ENCODE data around the gene SGCD. TPM values are rescaled to one million over a fixed set of nuclear protein-coding genes. Genes with fewer than 3 reads are reported as not detected.

SGCD gene
- total RNA-seq, 3 donors from 2014 or later, result 0.03 TPM; not detected in 2

GRCh38 chr5:156434471-156434870 lies 107.5 kb downstream of the SGCD start:
- H3K9me3 Mint-ChIP-seq, result no peaks in the 10 kb centered on the region
- H3K36me3 Mint-ChIP-seq (ENCODE audit: insufficient read depth), result no peaks in the 10 kb centered on the region
- no peak for DNase-seq
- H3K27me3 Mint-ChIP-seq (ENCODE audit: low read depth), result peaks cover 15% of the 10 kb centered on the region
- no peak overlapping the region for H3K4me3 Mint-ChIP-seq
- H3K4me1 Mint-ChIP-seq (ENCODE audit: low read depth), result no peaks in the 10 kb centered on the region
- no peak for ATAC-seq

DNA sequence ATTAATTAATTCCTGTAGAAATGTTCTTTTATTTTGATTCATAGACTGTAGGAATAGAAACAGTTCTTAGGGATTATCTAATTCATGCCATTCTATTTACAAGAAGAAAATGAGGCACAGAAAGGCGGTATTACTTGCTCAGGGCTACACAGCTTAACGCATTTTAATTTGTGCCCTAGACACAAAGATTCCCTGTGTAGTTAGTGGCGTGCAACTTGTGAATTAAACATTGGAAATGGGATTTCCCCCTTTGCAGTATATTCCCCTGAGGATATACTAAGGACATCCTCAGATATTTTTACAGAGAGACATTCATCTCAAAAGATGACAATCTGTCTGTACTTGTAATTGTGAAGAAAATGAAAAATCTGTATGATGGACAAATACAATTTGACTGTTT lies 108.1 kb downstream of the SGCD start:
- no peak for DNase-seq

GRCh38 chr5:156438076-156438475 lies 111.1 kb downstream of the SGCD start:
- no peaks in the 10 kb centered on the region for H3K4me1 Mint-ChIP-seq (ENCODE audit: low read depth)
- H3K36me3 Mint-ChIP-seq (ENCODE audit: insufficient read depth), result no peaks in the 10 kb centered on the region
- H3K9me3 Mint-ChIP-seq, result no peaks in the 10 kb centered on the region
- ATAC-seq, result no peak
- H3K4me3 Mint-ChIP-seq, result no peak overlapping the region
- H3K27me3 Mint-ChIP-seq (ENCODE audit: low read depth), result peaks cover 5% of the 10 kb centered on the region
- DNase-seq, result no peak

More for the DNA sequence above, 108.1 kb downstream of the SGCD start:
- H3K9me3 Mint-ChIP-seq, result no peaks in the 10 kb centered on the region
- no peak overlapping the region for H3K4me3 Mint-ChIP-seq
- ATAC-seq, result no peak
- H3K36me3 Mint-ChIP-seq (ENCODE audit: insufficient read depth), result no peaks in the 10 kb centered on the region
- no peaks in the 10 kb centered on the region for H3K4me1 Mint-ChIP-seq (ENCODE audit: low read depth)
- peaks cover 15% of the 10 kb centered on the region for H3K27me3 Mint-ChIP-seq (ENCODE audit: low read depth)

GRCh38 chr5:156444753-156445291 lies 117.9 kb downstream of the SGCD start:
- DNase-seq, result no peak
- no peaks in the 10 kb centered on the region for H3K9me3 Mint-ChIP-seq
- no peaks in the 10 kb centered on the region for H3K36me3 Mint-ChIP-seq (ENCODE audit: insufficient read depth)
- ATAC-seq, result no peak
- peaks cover 29% of the 10 kb centered on the region for H3K27me3 Mint-ChIP-seq (ENCODE audit: low read depth)
- H3K4me3 Mint-ChIP-seq, result no peak overlapping the region
- no peaks in the 10 kb centered on the region for H3K4me1 Mint-ChIP-seq (ENCODE audit: low read depth)

- Mint-ChIP-seq H3K27me3 (ENCODE audit: low read depth) (peaks cover 29% of the 10 kb centered on the region), H3K9me3 (no peaks in the 10 kb centered on the region)
Observed at GRCh38 chr5:156446526-156446925, 119.6 kb downstream of the SGCD start.

GRCh38 chr5:156450778-156451177 lies 123.8 kb downstream of the SGCD start:
- no peaks in the 10 kb centered on the region for H3K9me3 Mint-ChIP-seq
- peaks cover 10% of the 10 kb centered on the region for H3K27me3 Mint-ChIP-seq (ENCODE audit: low read depth)
- DNase-seq, result no peak
- ATAC-seq, result no peak
- H3K4me1 Mint-ChIP-seq (ENCODE audit: low read depth), result no peaks in the 10 kb centered on the region
- H3K36me3 Mint-ChIP-seq (ENCODE audit: insufficient read depth), result no peaks in the 10 kb centered on the region
- no peak overlapping the region for H3K4me3 Mint-ChIP-seq

More at GRCh38 chr5:156446526-156446925, 119.6 kb downstream of the SGCD start:
- DNase-seq, result no peak
- Mint-ChIP-seq H3K4me1 (ENCODE audit: low read depth) (no peaks in the 10 kb centered on the region), H3K36me3 (ENCODE audit: insufficient read depth) (no peaks in the 10 kb centered on the region), H3K4me3 (no peak overlapping the region)
- no peak for ATAC-seq

GRCh38 chr5:156451505-156451904 lies 124.5 kb downstream of the SGCD start:
- ATAC-seq (no peak), DNase-seq (no peak)
- peaks cover 14% of the 10 kb centered on the region for H3K27me3 Mint-ChIP-seq (ENCODE audit: low read depth)
- H3K4me1 Mint-ChIP-seq (ENCODE audit: low read depth), result no peaks in the 10 kb centered on the region
- no peaks in the 10 kb centered on the region for H3K36me3 Mint-ChIP-seq (ENCODE audit: insufficient read depth)
- H3K9me3 Mint-ChIP-seq, result no peaks in the 10 kb centered on the region
- no peak overlapping the region for H3K4me3 Mint-ChIP-seq

DNA sequence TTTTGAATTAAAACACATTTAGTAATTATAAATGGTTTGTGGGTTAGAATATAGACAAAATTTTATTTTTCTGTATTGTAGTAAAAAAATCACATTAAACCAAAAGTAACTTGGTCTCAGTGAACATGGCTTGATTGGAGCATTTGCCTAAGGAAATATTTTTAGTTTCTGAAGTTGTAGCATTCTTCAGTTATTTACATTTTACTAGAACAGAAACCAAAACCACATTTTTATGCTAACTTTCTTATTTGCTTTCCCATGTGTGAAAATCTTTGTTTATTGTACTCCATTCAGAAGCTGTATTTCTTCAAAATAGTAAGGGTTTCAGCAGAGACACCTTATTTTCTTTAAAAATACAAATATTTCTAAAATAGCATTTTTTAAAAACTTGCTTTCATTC lies 129.9 kb downstream of the SGCD start:
- H3K4me1 Mint-ChIP-seq (ENCODE audit: low read depth), result no peaks in the 10 kb centered on the region
- no peak for DNase-seq

DNA sequence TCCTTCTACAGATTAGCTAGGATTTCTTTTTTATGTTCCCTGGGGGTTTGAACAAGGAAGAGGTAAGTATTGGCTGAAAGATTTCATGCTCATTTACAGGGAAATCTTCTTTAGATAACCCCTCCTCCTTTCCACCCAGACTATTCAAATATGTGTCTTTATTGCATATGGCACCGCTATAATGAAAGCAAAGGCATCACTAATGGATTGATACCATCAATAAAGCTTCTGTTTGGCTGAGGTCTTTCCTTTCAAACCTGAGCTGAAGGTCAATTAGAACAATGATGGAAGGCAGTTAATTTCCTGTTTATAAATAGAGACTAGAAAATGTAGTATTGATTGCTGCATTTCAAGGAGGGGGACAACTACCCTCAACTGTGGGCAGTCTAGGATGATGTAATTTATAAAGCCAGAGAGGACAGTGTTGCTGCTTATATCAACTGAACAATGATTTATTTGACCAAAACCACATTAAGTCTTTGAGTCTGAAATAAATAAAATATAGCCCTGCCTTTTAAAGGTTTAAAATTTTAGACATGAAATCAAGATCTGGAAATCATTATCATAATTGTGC lies 132.9 kb downstream of the SGCD start:
- H3K27me3 Mint-ChIP-seq (ENCODE audit: low read depth), result peaks cover 4% of the 10 kb centered on the region
- no peaks in the 10 kb centered on the region for H3K36me3 Mint-ChIP-seq (ENCODE audit: insufficient read depth)
- H3K4me1 Mint-ChIP-seq (ENCODE audit: low read depth), result no peaks in the 10 kb centered on the region
- H3K4me3 Mint-ChIP-seq, result no peak overlapping the region
- H3K9me3 Mint-ChIP-seq, result no peaks in the 10 kb centered on the region
- DNase-seq, result no peak
- no peak for ATAC-seq

More for the DNA sequence above, 129.9 kb downstream of the SGCD start:
- H3K27me3 Mint-ChIP-seq (ENCODE audit: low read depth), result peaks cover 4% of the 10 kb centered on the region
- H3K9me3 Mint-ChIP-seq, result no peaks in the 10 kb centered on the region
- H3K36me3 Mint-ChIP-seq (ENCODE audit: insufficient read depth), result no peaks in the 10 kb centered on the region
- no peak overlapping the region for H3K4me3 Mint-ChIP-seq
- no peak for ATAC-seq

DNA sequence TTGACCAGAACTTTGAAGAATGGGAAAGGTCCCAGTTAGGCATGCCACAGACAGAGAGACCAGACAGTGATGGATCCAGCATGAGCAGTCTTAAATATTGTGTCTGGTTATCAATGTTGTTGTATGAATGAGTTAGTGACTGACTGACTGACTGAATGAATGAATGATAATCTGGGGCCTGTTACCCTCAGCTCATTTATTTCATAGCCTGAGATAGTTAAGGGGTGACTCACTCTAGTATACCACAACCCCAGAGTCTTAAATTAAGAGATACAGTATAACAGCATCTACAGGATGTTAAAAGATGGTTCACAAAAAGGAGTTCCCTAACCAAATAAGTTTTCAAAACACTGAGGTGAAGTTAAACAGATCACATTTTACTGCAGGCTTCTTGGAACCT lies 133.5 kb downstream of the SGCD start:
- no peaks in the 10 kb centered on the region for H3K9me3 Mint-ChIP-seq
- DNase-seq (no peak), ATAC-seq (no peak)
- H3K4me3 Mint-ChIP-seq, result no peak overlapping the region
- peaks cover 4% of the 10 kb centered on the region for H3K27me3 Mint-ChIP-seq (ENCODE audit: low read depth)
- H3K4me1 Mint-ChIP-seq (ENCODE audit: low read depth), result no peaks in the 10 kb centered on the region
- no peaks in the 10 kb centered on the region for H3K36me3 Mint-ChIP-seq (ENCODE audit: insufficient read depth)

GRCh38 chr5:156466871-156467270 lies 139.9 kb downstream of the SGCD start:
- Mint-ChIP-seq H3K9me3 (no peaks in the 10 kb centered on the region), H3K4me1 (ENCODE audit: low read depth) (no peaks in the 10 kb centered on the region), H3K27me3 (ENCODE audit: low read depth) (no peaks in the 10 kb centered on the region), H3K36me3 (ENCODE audit: insufficient read depth) (no peaks in the 10 kb centered on the region), H3K4me3 (no peak overlapping the region)
- DNase-seq, result no peak
- ATAC-seq, result no peak

GRCh38 chr5:156469636-156470035 lies 142.7 kb downstream of the SGCD start:
- ATAC-seq, result no peak
- Mint-ChIP-seq H3K36me3 (ENCODE audit: insufficient read depth) (no peaks in the 10 kb centered on the region), H3K4me1 (ENCODE audit: low read depth) (no peaks in the 10 kb centered on the region), H3K9me3 (no peaks in the 10 kb centered on the region), H3K27me3 (ENCODE audit: low read depth) (peaks cover 2% of the 10 kb centered on the region), H3K4me3 (no peak overlapping the region)
- no peak for DNase-seq

DNA sequence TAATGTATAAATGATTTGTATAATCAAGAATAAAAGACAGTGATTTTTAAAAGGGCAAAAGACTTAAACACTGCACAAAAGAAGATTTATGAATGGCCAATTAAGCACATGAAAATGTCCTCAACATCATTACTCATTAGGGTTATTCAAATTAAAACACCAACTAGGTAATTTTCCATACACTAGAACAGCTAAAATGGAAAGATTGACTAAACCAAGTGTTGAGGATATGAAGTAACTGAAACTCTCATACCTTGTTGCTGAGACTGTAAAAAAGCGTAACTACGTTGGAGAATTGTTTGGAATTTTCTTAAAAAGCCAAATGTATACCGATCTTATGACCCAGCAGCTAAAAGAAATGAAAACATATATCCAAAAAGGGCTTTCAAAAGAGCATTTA lies 144.9 kb downstream of the SGCD start:
- H3K36me3 Mint-ChIP-seq (ENCODE audit: insufficient read depth), result no peaks in the 10 kb centered on the region
- ATAC-seq (no peak), DNase-seq (no peak)
- no peaks in the 10 kb centered on the region for H3K9me3 Mint-ChIP-seq
- no peak overlapping the region for H3K4me3 Mint-ChIP-seq
- peaks cover 6% of the 10 kb centered on the region for H3K27me3 Mint-ChIP-seq (ENCODE audit: low read depth)
- H3K4me1 Mint-ChIP-seq (ENCODE audit: low read depth), result no peaks in the 10 kb centered on the region

- Mint-ChIP-seq H3K27me3 (ENCODE audit: low read depth) (peaks cover 6% of the 10 kb centered on the region), H3K9me3 (no peaks in the 10 kb centered on the region), H3K36me3 (ENCODE audit: insufficient read depth) (no peaks in the 10 kb centered on the region), H3K4me3 (no peak overlapping the region), H3K4me1 (ENCODE audit: low read depth) (no peaks in the 10 kb centered on the region)
- DNase-seq, result no peak
- no peak for ATAC-seq
Observed at GRCh38 chr5:156473269-156473908, 146.4 kb downstream of the SGCD start.

GRCh38 chr5:156474251-156474650 lies 147.3 kb downstream of the SGCD start:
- peaks cover 6% of the 10 kb centered on the region for H3K27me3 Mint-ChIP-seq (ENCODE audit: low read depth)
- no peak overlapping the region for H3K4me3 Mint-ChIP-seq
- H3K4me1 Mint-ChIP-seq (ENCODE audit: low read depth), result no peaks in the 10 kb centered on the region
- H3K36me3 Mint-ChIP-seq (ENCODE audit: insufficient read depth), result no peaks in the 10 kb centered on the region
- ATAC-seq (no peak), DNase-seq (no peak)
- no peaks in the 10 kb centered on the region for H3K9me3 Mint-ChIP-seq
